ENCODE measurements around the gene BAIAP2L1.

DNA sequence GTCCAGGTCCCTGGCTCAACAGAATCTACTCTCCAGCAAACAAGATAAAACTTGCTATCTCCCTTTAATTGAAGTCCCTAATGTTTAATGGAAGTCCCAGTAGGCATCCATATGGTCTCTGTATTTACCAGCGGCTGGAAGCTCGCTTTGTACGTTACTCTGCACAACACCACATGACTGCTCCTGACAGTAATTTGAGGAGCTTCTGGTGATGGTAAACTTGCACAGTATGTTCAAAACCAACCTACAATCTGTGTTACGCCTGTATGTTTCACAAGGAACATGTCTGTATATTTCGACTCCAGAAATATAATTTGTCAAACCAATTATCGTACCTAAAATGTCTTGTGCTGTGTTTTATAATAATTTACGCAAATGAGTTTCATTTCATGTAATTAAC is 144.5 kb downstream of the BAIAP2L1 start:
- TF ChIP-seq NFIC (IDR thresholded peaks at IDR 0.05), result no peak
- TF ChIP-seq YY1 (IDR thresholded peaks at IDR 0.05; ENCODE audit: low read depth), result no peak
- no peak for TF ChIP-seq EP300 (IDR thresholded peaks at IDR 0.05; ENCODE audit: borderline replicate concordance)
- no peak for TF ChIP-seq RAD21 (IDR thresholded peaks at IDR 0.05; ENCODE audit: low read depth)
- TF ChIP-seq CREB1 (IDR thresholded peaks at IDR 0.05; ENCODE audit: low read depth), result no peak
